IMR-90 (cell line): ENCODE data around the gene GPR37. TPM values are rescaled to one million over a fixed set of nuclear protein-coding genes. Genes with fewer than 3 reads are reported as not detected.

Experiments used
- ATAC-seq: fragments of 200-7000 bp; cut with Tn5 transposase; 2 replicates; pipeline ENCODE4 v1.9.1; 2020; ENCODE audit warnings: low read depth, mild to moderate bottlenecking, moderate library complexity
- BruUV-seq: library from RNA; stranded (reverse); fragments of 400-500 nt; replicated peaks from 2 replicates; lab custom pipeline; 2021; lab: Mats Ljungman, UMichigan
- CTCF ChIA-PET: fragments of 300-600 bp; formaldehyde crosslinking; extraction: SDS; loops from one replicate; lab custom pipeline; 2021; ENCODE audit warnings: antibody characterized with exemption; lab: Yijun Ruan, JAX
- POLR2A ChIA-PET: fragments of 300-600 bp; sonication (Branson Sonifier 250); formaldehyde crosslinking; loops from one replicate; lab custom pipeline; 2022; ENCODE audit warnings: antibody characterized with exemption; ENCODE audit not compliant: unreplicated experiment; lab: Charles Lee
- DNase-seq: peaks from one replicate; pipeline ENCODE4 v3.0.0; 2013
- H2AFZ ChIP-seq: replicated peaks from 2 replicates; pipeline ENCODE3; 2013; ENCODE audit warnings: low read length, mild to moderate bottlenecking; ENCODE audit not compliant: poor library complexity
- H2AK5ac ChIP-seq: 2 replicates; pipeline ENCODE4 v1.6.1; 2013; ENCODE audit warnings: low read depth, low read length, inconsistent platforms
- H2AK9ac ChIP-seq: replicated peaks from 2 replicates; pipeline ENCODE3; 2013; ENCODE audit warnings: mild to moderate bottlenecking, low read depth, low read length, moderate library complexity; ENCODE audit not compliant: poor library complexity
- H2BK120ac ChIP-seq: 2 replicates; pipeline ENCODE4 v1.6.1; 2013; ENCODE audit warnings: low read depth, low read length, inconsistent platforms
- H2BK15ac ChIP-seq: 3 replicates; pipeline ENCODE4 v1.6.1; 2013; ENCODE audit warnings: low read depth, low read length, inconsistent platforms
- H2BK20ac ChIP-seq: 2 replicates; pipeline ENCODE4 v1.6.1; 2013; ENCODE audit warnings: low read depth, mild to moderate bottlenecking, inconsistent platforms, low read length, moderate library complexity
- H2BK5ac ChIP-seq: 2 replicates; pipeline ENCODE4 v1.6.1; 2013; ENCODE audit warnings: mild to moderate bottlenecking, low read depth, low read length, inconsistent platforms; ENCODE audit not compliant: poor library complexity, severe bottlenecking
- H3K14ac ChIP-seq: replicated peaks from 2 replicates; pipeline ENCODE4 v1.6.1; 2013; ENCODE audit warnings: low read depth, low read length, inconsistent platforms
- H3K18ac ChIP-seq: 2 replicates; pipeline ENCODE4 v1.6.1; 2013; ENCODE audit warnings: low read depth, low read length, control low read depth
- H3K23ac ChIP-seq: 2 replicates; pipeline ENCODE4 v1.6.1; 2013; ENCODE audit warnings: low read depth, low read length, inconsistent platforms
- H3K27ac ChIP-seq: 2 replicates; pipeline ENCODE4 v1.5.1; 2013; ENCODE audit warnings: mild to moderate bottlenecking, control low read depth, low read length; ENCODE audit not compliant: insufficient read depth
- H3K27me3 ChIP-seq: 2 replicates; pipeline ENCODE4 v1.6.1; 2013; ENCODE audit warnings: low read length; ENCODE audit not compliant: control insufficient read depth, insufficient read depth
- H3K36me3 ChIP-seq: 2 replicates; pipeline ENCODE4 v1.6.1; 2013; ENCODE audit warnings: low read length, mixed read lengths; ENCODE audit not compliant: control insufficient read depth, insufficient read depth
- H3K4ac ChIP-seq: 2 replicates; pipeline ENCODE4 v1.6.1; 2013; ENCODE audit warnings: low read depth, low read length, inconsistent platforms
- H3K4me1 ChIP-seq: 2 replicates; pipeline ENCODE4 v1.6.1; 2013; ENCODE audit warnings: low read length, mixed read lengths; ENCODE audit not compliant: control insufficient read depth, insufficient read depth
- H3K4me2 ChIP-seq: 2 replicates; pipeline ENCODE4 v1.6.1; 2013; ENCODE audit warnings: low read depth, mild to moderate bottlenecking, control low read depth, low read length, moderate library complexity
- H3K4me3 ChIP-seq: 2 replicates; pipeline ENCODE4 v1.5.1; 2013; ENCODE audit warnings: low read depth, mild to moderate bottlenecking, control low read depth, low read length, moderate library complexity; ENCODE audit not compliant: insufficient read depth
- H3K56ac ChIP-seq: 2 replicates; pipeline ENCODE4 v1.6.1; 2013; ENCODE audit warnings: low read length, inconsistent platforms; ENCODE audit not compliant: insufficient read depth; ENCODE audit errors: extremely low read depth
- H3K79me1 ChIP-seq, 2 experiments: 2 replicates each; pipeline ENCODE4 v1.6.1; 2013; ENCODE audit warnings: low read length in 2 of 2, inconsistent platforms in 1 of 2, low read depth in 1 of 2
- H3K9ac ChIP-seq: 2 replicates; pipeline ENCODE4 v1.6.1; 2013; ENCODE audit warnings: low read depth, low read length, control low read depth
- H3K9me1 ChIP-seq: 2 replicates; pipeline ENCODE4 v1.6.1; 2013; ENCODE audit warnings: low read length, inconsistent platforms; ENCODE audit not compliant: insufficient read depth
- H3K9me3 ChIP-seq: 2 replicates; pipeline ENCODE4 v1.6.1; 2013; ENCODE audit warnings: low read length; ENCODE audit not compliant: control insufficient read depth, insufficient read depth
- H4K20me1 ChIP-seq: 2 replicates; pipeline ENCODE4 v1.6.1; 2013; ENCODE audit warnings: low read length, inconsistent platforms; ENCODE audit not compliant: insufficient read depth
- H4K5ac ChIP-seq: 2 replicates; pipeline ENCODE4 v1.6.1; 2013; ENCODE audit warnings: mild to moderate bottlenecking, low read depth, low read length, control low read depth
- H4K8ac ChIP-seq, 2 experiments: 2 replicates each; pipeline ENCODE4 v1.6.1; 2013; ENCODE audit warnings: low read depth in 2 of 2, low read length in 2 of 2, control low read depth in 1 of 2, inconsistent platforms in 1 of 2
- H4K91ac ChIP-seq: 2 replicates; pipeline ENCODE4 v1.6.1; 2013; ENCODE audit warnings: low read depth, low read length, inconsistent platforms; ENCODE audit not compliant: insufficient read depth
- BHLHE40 ChIP-seq: fragments of 150-350 bp; IDR thresholded peaks from 2 replicates; pipeline ENCODE4 v1.6.1; 2016; ENCODE audit warnings: mild to moderate bottlenecking, low read depth, low read length
- CEBPB ChIP-seq: IDR thresholded peaks from 2 replicates; pipeline ENCODE4 v1.6.1; 2012; ENCODE audit warnings: low read depth, low read length, improper control_type of control experiment
- ELK1 ChIP-seq: fragments of 150-350 bp; IDR thresholded peaks from 2 replicates; pipeline ENCODE4 v1.6.1; 2016; ENCODE audit warnings: low read depth, mild to moderate bottlenecking, low read length, moderate library complexity, borderline replicate concordance
- FOS ChIP-seq: fragments of 150-350 bp; IDR thresholded peaks from 2 replicates; pipeline ENCODE4 v1.6.1; 2016; ENCODE audit warnings: low read depth, low read length
- MAFK ChIP-seq: IDR thresholded peaks from 2 replicates; pipeline ENCODE4 v1.6.1; 2012; ENCODE audit warnings: low read depth, low read length, improper control_type of control experiment
- NFE2L2 ChIP-seq: fragments of 150-350 bp; IDR thresholded peaks from 2 replicates; pipeline ENCODE4 v1.6.1; 2016; ENCODE audit warnings: low read depth, mild to moderate bottlenecking, low read length
- POLR2A ChIP-seq: IDR thresholded peaks from 2 replicates; pipeline ENCODE4 v1.6.1; 2012; ENCODE audit warnings: mild to moderate bottlenecking, low read depth, low read length
- RAD21 ChIP-seq: IDR thresholded peaks from 2 replicates; pipeline ENCODE4 v1.6.1; 2012; ENCODE audit warnings: low read length, improper control_type of control experiment
- RCOR1 ChIP-seq: IDR thresholded peaks from 2 replicates; pipeline ENCODE4 v1.6.1; 2012; ENCODE audit warnings: mild to moderate bottlenecking, low read length, improper control_type of control experiment; ENCODE audit not compliant: insufficient replicate concordance
- RFX5 ChIP-seq: IDR thresholded peaks from 2 replicates; pipeline ENCODE4 v1.8.0; 2012; ENCODE audit warnings: low read depth, mild to moderate bottlenecking, low read length, moderate library complexity
- SMC3 ChIP-seq: fragments of 150-350 bp; IDR thresholded peaks from 2 replicates; pipeline ENCODE4 v1.6.1; 2016; ENCODE audit warnings: low read depth, mild to moderate bottlenecking, antibody characterized with exemption, low read length, moderate library complexity
- WGBS, 2 experiments: methylation state at CpG; one replicate each; pipeline versions ENCODE4 v1.1.5 to v1.1.7; 2013; ENCODE audit warnings: missing lambda C conversion rate in 2 of 2; ENCODE audit not compliant: insufficient read length in 1 of 2; ENCODE audit errors: extremely low coverage in 2 of 2; 5-methylcytosine and 5-hydroxymethylcytosine counted together
- dilution Hi-C: fragments of 300-500 bp; cut with HindIII; formaldehyde crosslinking; loops from one replicate; pipeline ENCODE4 v1.14.3; 2018; ENCODE audit warnings: low sequenced_read_pairs; ENCODE audit not compliant: unreplicated experiment
- in situ Hi-C: fragments of 300-500 bp; cut with MboI; formaldehyde crosslinking; loops from 3 replicates; pipeline ENCODE4 v1.14.3; 2019; ENCODE audit warnings: low sequenced_read_pairs, inconsistent platforms, mixed read lengths
- intact Hi-C: fragments of 100-400 bp; cut with micrococcal nuclease; formaldehyde crosslinking; loops from 2 replicates; pipeline ENCODE4 v1.10.0; 2022
- polyA plus RNA-seq, 3 experiments: library from polyadenylated mRNA; depleted of rRNA; stranded (reverse); fragments of >200 nt; gene quantifications; 2 replicates each; pipeline ENCODE4 v1.2.3, GENCODE V29; 2012; ENCODE audit warnings: low replicate concordance in 1 of 3
- total RNA-seq: library from RNA; depleted of rRNA; stranded (reverse); fragments of >200 nt; gene quantifications from 2 replicates; pipeline ENCODE4 v1.2.3, GENCODE V29; 2012
- TF ChIP-seq, protein P1 (sequence below): fragments of 150-350 bp; IDR thresholded peaks from 2 replicates; pipeline ENCODE4 v1.6.1; 2017; ENCODE audit warnings: mild to moderate bottlenecking, antibody characterized with exemption, low read length, low read depth

GPR37 gene
- total and polyA plus RNA-seq, 2 of the 4 experiments (the other 2 are of a cell fraction) = 4.6 to 9.3 TPM

DNA sequence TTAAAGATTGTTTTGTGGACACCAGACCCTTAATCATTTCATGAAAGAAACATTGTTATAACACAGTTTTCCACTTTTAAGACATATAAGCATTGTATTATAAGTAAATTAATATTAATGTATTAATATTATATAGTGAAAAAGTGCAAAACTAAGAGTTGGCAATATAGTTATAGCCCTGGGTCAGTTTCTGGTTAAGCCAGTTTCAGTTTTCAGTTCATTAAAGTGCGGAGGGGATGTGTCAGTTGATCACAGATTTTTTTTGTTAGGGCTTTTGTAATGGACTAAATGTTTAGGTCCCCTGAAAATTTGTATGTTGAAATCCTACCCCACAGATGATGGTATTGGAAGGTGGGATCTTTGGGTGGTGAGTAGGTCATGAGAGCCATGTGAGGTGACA is 45.7 kb upstream of the GPR37 start:
- no peak overlapping the region for H4K91ac ChIP-seq
- H4K8ac ChIP-seq = no peak overlapping the region
- ChIA-PET CTCF (no interaction called here), POLR2A (no interaction called here)
- no peak overlapping the region for H3K56ac ChIP-seq
- H3K23ac ChIP-seq = no peak overlapping the region
- no peak overlapping the region for H3K9ac ChIP-seq
- in situ Hi-C loops = no loop called here
- H3K9me1 ChIP-seq = no peaks in the 10 kb centered on the region
- no peak overlapping the region for H3K4me2 ChIP-seq
- no peaks in the 10 kb centered on the region for H4K20me1 ChIP-seq
- no peak for DNase-seq
- dilution Hi-C loops = loop anchor here (25.0 kb wide), 1 partner anchor 649 kb away; no protein-coding TSS in a partner anchor
- H2BK20ac ChIP-seq = no peak overlapping the region
- no peak overlapping the region for H2AFZ ChIP-seq
- no peak overlapping the region for H2AK5ac ChIP-seq
- TF ChIP-seq RCOR1 (no peak), POLR2A (no peak), RFX5 (no peak), SMC3 (no peak), MAFK (no peak), RAD21 (no peak), NFE2L2 (no peak), BHLHE40 (no peak), FOS (no peak), CEBPB (no peak), ELK1 (no peak)
- TF ChIP-seq, protein P1, sequence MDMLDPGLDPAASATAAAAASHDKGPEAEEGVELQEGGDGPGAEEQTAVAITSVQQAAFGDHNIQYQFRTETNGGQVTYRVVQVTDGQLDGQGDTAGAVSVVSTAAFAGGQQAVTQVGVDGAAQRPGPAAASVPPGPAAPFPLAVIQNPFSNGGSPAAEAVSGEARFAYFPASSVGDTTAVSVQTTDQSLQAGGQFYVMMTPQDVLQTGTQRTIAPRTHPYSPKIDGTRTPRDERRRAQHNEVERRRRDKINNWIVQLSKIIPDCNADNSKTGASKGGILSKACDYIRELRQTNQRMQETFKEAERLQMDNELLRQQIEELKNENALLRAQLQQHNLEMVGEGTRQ = no peak
- no peak overlapping the region for H2BK5ac ChIP-seq
- ATAC-seq = no peak
- H3K27me3 ChIP-seq = no peaks in the 10 kb centered on the region
- H3K4me3 ChIP-seq = no peak overlapping the region
- no peak overlapping the region for H2BK120ac ChIP-seq
- H3K4me1 ChIP-seq = no peaks in the 10 kb centered on the region
- H3K79me1 ChIP-seq = no peaks in the 10 kb centered on the region
- WGBS, 2 experiments = no CpG with 5 or more reads among the region's 1 CpG
- no peak overlapping the region for H3K18ac ChIP-seq
- H4K5ac ChIP-seq = no peak overlapping the region
- no peak overlapping the region for H3K14ac ChIP-seq
- H3K9me3 ChIP-seq = no peaks in the 10 kb centered on the region
- no peaks in the 10 kb centered on the region for H3K36me3 ChIP-seq
- H2BK15ac ChIP-seq = no peak overlapping the region
- H3K27ac ChIP-seq = no peak overlapping the region
- no peak overlapping the region for H3K4ac ChIP-seq
- H2AK9ac ChIP-seq = no peak overlapping the region
- intact Hi-C loops = no loop called here
- no TSS peak for BruUV-seq
